Peyer's patch (tissue), 4 donors: Measurements from ENCODE around the gene IL37. TPM values are rescaled to one million over a fixed set of nuclear protein-coding genes. Genes with fewer than 3 reads are reported as not detected.

ENCODE experiments used
- DNase-seq, 3 donors: peaks; one replicate each; pipeline ENCODE4 v3.0.0-alpha.2; 2017 to 2019
- H3K27ac ChIP-seq, 4 donors: fragments of 200-600 bp; sonication (generic); one replicate each; pipeline ENCODE4 v1.5.1; 2016 to 2019
- H3K27me3 ChIP-seq, 2 donors: fragments of 200-600 bp; sonication (generic); one replicate each; pipeline ENCODE4 v1.5.1; 2019
- H3K36me3 ChIP-seq, 3 donors: fragments of 200-600 bp; sonication (generic); one replicate each; pipeline ENCODE4 v1.5.1; 2016 to 2019
- H3K4me1 ChIP-seq, 4 donors: fragments of 200-600 bp; sonication (generic); one replicate each; pipeline ENCODE4 v1.5.1; 2016 to 2019
- H3K4me3 ChIP-seq, 4 donors: fragments of 200-600 bp; sonication (generic); 1 replicate in 3 of 4; 2 replicates in 1 of 4; pipeline ENCODE4 v1.5.1; 2016 to 2019; ENCODE audit warnings: mild to moderate bottlenecking in 1 of 4
- H3K9me3 ChIP-seq, 4 donors: fragments of 200-600 bp; sonication (generic); one replicate each; pipeline ENCODE4 v1.5.1; 2016 to 2019; ENCODE audit warnings: mild to moderate bottlenecking in 1 of 4
- CTCF ChIP-seq, 6 experiments: fragments of 450-650 bp in 4 of 6; fragments of 200-600 bp in 2 of 6; sonication (generic) in 1 of 6; IDR thresholded peaks; one replicate each; pipeline ENCODE4 v1.5.1; 2017 to 2019; ENCODE audit warnings: antibody characterized with exemption in 6 of 6, mild to moderate bottlenecking in 3 of 6, moderate library complexity in 1 of 6
- POLR2A ChIP-seq, 2 donors: fragments of 450-650 bp; IDR thresholded peaks; one replicate each; pipeline ENCODE4 v1.5.1; 2017; ENCODE audit warnings: antibody characterized with exemption in 2 of 2, mild to moderate bottlenecking in 2 of 2, moderate library complexity in 2 of 2
- total RNA-seq, 4 donors: library from RNA; depleted of rRNA; stranded (reverse); fragments of >200 nt; gene quantifications; one replicate each; pipeline ENCODE4 v1.1.0, GENCODE V29; 2016

Gene IL37
- total RNA-seq, 4 donors from 2014 or later, result not detected

- Histone ChIP-seq H3K9me3 (no peaks in the 10 kb centered on the region), H3K27me3 (no peaks in the 10 kb centered on the region), H3K36me3 (no peaks in the 10 kb centered on the region), H3K4me1 (no peaks in the 10 kb centered on the region), H3K4me3 (no peak overlapping the region), H3K27ac (no peak overlapping the region)
- DNase-seq, result no peak
- TF ChIP-seq POLR2A (IDR thresholded peaks at IDR 0.05), result no peak
- no peak for TF ChIP-seq CTCF (IDR thresholded peaks at IDR 0.05)
These were observed 25.5 kb upstream of the IL37 start for GRCh38 chr2:112885506-112885902.

GRCh38 chr2:112886291-112886690 is 24.7 kb upstream of the IL37 start:
- H3K27ac ChIP-seq, result no peak overlapping the region
- no peak overlapping the region for H3K4me3 ChIP-seq
- H3K4me1 ChIP-seq, result no peaks in the 10 kb centered on the region
- H3K27me3 ChIP-seq, result no peaks in the 10 kb centered on the region
- TF ChIP-seq CTCF (IDR thresholded peaks at IDR 0.05), result no peak
- TF ChIP-seq POLR2A (IDR thresholded peaks at IDR 0.05), result no peak
- H3K36me3 ChIP-seq, result no peaks in the 10 kb centered on the region
- DNase-seq, result no peak
- no peaks in the 10 kb centered on the region for H3K9me3 ChIP-seq

- no peaks in the 10 kb centered on the region for H3K36me3 ChIP-seq
- TF ChIP-seq POLR2A (IDR thresholded peaks at IDR 0.05) (no peak), CTCF (IDR thresholded peaks at IDR 0.05) (no peak)
- H3K9me3 ChIP-seq, result no peaks in the 10 kb centered on the region
These were observed 22.8 kb upstream of the IL37 start for GRCh38 chr2:112887964-112888749.

GRCh38 chr2:112889976-112890375 is 21.0 kb upstream of the IL37 start:
- no peaks in the 10 kb centered on the region for H3K36me3 ChIP-seq
- no peak overlapping the region for H3K4me3 ChIP-seq
- H3K9me3 ChIP-seq, result no peaks in the 10 kb centered on the region
- TF ChIP-seq CTCF (IDR thresholded peaks at IDR 0.05) (no peak), POLR2A (IDR thresholded peaks at IDR 0.05) (no peak)
- no peak for DNase-seq
- H3K27ac ChIP-seq, result no peak overlapping the region
- H3K4me1 ChIP-seq, result no peaks in the 10 kb centered on the region
- no peaks in the 10 kb centered on the region for H3K27me3 ChIP-seq

More at GRCh38 chr2:112887964-112888749, 22.8 kb upstream of the IL37 start:
- no peak for DNase-seq
- H3K4me1 ChIP-seq, result no peaks in the 10 kb centered on the region
- no peak overlapping the region for H3K4me3 ChIP-seq
- H3K27ac ChIP-seq, result no peak overlapping the region
- H3K27me3 ChIP-seq, result no peaks in the 10 kb centered on the region

GRCh38 chr2:112891385-112891831 is 19.6 kb upstream of the IL37 start:
- DNase-seq, result no peak

More at GRCh38 chr2:112891385-112891831, 19.6 kb upstream of the IL37 start:
- Histone ChIP-seq H3K4me3 (no peak overlapping the region), H3K4me1 (no peaks in the 10 kb centered on the region), H3K27me3 (no peaks in the 10 kb centered on the region), H3K9me3 (no peaks in the 10 kb centered on the region), H3K36me3 (no peaks in the 10 kb centered on the region), H3K27ac (no peak overlapping the region)
- TF ChIP-seq CTCF (IDR thresholded peaks at IDR 0.05), result no peak
- no peak for TF ChIP-seq POLR2A (IDR thresholded peaks at IDR 0.05)
